Stimulated activated CD8-positive, alpha-beta memory T cell treated with anti-CD3 and anti-CD28 coated beads, Interleukin-2, amount 100 ng/mL, for 1 hour (primary cell): ENCODE results near the gene IER5.

Source experiments
- DNase-seq, 2 donors: peaks; one replicate each; pipeline ENCODE4 v3.0.0-alpha.2; 2020; ENCODE audit warnings: low read depth in 2 of 2

The IER5 gene

DNA sequence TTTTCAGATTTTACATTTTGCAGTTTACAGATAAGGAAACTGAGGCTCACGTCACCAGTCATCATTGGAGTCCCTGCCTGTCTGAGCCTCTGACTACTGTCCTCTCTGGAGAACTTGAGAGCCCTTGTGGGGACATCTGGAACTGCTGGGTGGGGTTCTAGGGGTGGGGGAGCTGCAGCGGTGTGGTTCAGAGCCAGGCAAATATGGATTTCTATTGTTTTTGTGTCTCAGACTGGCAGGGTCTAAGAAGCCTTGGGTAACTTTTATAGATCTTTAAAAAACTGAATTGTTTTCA is 46.9 kb downstream of the IER5 start:
- no peak for DNase-seq

DNA sequence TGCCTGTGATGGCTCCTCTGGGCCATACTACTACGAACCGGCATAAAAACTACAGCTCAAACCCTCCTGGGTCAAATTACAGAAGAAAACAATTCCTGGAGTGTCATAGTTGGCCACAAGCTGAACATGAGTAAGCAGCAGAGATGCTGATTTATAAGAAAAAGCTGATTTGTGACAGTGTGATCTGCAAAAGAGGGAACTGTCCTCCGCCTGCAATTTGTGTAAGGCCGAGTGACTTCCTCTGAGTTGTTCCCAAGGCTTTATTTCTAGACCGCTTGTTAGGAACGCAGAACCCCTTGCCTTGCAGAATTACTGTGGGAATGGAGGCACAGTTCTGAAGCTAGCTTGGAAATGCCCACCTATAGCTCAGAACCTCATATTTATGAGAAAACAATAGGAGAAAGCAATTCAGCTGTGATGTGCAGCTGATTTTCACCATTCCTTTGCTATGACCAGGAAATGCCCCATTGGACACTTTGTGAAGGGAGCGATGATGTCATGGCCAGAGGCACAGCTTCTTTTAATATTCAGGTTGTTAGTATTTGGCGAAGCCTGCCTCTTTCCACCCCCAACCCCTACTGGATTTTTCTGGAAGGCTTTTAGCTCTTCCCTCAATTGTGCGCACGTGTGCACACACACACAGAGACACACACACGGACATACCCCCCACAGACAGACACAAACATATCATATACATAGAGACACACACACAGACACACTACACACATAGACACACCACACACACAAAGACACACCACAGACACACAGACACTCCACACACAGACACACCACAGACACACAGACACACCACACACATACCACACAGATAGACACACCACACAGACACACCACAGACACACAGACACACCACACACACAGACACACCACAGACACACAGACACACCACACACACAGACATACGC is 47.6 kb downstream of the IER5 start:
- no peak for DNase-seq

DNA sequence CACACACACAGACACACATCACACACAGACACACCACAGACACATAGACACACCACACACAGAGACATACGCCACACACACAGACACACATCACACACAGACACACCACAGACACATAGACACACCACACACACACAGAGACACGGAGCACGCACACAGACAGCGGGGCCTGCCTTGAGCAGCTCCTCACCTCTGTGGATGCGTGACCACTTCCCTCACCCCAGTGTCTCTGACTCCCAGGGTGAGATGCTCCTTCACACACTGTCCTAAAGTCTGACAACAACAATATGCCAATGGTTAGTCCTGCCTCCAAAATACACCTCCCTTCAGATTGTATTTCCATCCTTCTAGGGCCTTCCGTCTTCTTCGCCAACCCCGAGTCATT is 48.2 kb downstream of the IER5 start:
- no peak for DNase-seq

DNA sequence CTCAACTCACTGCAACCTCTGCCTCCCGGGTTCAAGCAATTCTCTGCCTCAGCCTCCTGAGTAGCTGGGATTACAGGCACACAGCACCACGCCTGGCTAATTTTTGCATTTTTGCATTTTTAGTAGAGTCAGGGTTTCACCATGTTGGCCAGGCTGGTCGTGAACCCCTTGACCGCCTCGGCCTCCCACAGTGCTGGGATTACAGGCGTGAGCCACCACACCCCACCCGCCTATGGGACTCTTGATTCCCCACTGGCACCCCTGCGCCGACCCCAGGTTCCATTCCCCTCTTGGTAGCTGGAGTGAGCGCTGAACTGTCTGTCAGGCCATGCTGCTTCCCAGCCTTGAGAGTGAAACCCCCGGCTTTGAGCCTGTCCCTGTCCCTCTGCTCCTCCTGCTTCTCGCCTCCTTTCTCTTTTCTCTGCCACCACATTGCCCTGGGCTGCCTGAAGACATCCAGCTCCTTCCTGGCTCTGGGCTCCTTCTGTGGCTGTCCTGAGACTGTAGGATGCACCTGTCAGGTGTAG is 48.8 kb downstream of the IER5 start:
- DNase-seq, result no peak

DNA sequence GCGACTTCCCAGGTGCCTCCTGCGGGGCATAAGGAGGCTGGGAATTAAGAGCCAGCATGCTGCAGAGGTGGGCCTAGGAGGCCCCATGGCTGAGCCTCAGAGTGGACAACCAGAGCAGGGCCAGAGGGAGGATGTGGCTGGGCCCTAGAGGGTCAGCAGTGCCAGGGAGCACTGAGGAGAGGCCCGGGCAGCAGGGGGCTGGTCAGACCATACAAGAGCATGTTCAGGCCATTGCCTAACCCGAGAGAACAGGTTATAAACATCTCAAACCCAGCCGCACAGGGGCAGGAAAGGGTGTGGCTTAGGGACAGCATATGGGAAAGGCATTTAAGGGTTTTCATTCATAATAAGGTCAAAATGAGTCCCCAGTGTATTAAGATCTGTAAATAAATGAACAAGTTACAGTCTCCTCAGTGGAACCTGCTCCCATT is 51.1 kb downstream of the IER5 start:
- no peak for DNase-seq

DNA sequence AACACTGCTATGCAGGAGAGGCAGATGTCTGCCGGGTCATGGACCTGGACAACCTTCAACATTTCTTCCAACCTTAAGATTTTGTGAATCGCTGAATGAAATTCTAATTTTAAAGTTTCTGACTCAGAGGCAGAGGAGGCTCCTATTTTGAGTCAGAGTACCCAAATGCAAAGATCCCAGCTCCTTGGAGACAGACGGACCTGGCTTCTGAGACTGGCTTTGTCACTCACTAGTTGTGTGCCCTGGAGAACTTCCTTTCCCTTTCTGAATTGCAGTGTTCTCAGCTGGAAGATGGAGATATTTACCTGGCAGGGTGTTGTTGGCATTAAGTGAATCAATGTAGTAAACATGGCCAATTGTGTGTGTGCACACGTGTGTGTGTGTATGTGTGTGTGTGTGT is 51.9 kb downstream of the IER5 start:
- no peak for DNase-seq

DNA sequence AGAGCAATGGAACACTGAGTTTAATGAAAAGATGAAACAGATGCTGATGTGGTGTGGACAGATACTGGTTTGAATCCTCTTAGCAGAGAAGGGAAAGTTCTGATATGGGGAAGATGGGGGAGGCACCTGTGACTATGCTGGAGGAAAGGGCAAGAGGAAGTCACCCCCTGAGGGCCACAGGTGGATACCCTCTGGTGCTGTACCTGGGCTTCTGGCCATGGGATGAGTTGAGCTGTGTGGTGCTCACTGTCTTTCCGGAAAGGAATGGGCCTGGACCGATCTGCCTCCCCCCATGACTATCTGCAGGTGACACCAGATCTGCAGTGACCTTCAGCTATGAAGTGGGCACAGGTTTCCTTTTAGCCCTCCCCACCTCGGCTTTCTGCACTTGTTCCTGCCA is 52.4 kb downstream of the IER5 start:
- no peak for DNase-seq

DNA sequence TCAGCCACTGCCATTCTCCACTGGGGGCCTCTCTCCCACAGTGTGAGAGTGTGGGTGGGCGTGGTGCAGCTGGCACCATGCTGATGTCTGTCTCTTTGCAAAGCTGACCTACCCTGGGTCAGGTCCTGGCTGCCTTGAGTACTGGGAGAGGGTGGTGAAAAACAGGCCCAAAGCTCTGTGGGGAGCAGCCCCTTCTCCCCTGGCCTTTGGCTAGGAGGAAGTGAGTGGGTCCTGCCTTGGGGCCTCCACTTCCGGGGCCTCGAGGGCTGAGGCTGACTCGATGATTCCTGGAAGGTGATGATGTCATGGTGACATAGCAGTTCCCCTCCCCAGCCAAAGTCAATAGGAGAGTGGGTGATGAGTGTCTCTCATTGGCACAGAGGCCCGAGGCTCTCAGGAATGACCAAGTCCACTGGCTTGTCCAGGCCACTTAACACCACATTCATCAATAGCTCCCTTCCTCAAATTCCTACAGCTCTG is 53.0 kb downstream of the IER5 start:
- DNase-seq, result no peak
